H1 (cell line): ENCODE data around the gene ELP1. TPM values are rescaled to one million over a fixed set of nuclear protein-coding genes. Genes with fewer than 3 reads are reported as not detected.
"Not testable (repeated sequence)": the region's sequence is repeated elsewhere in the genome, so short reads cannot be mapped to it uniquely, and the experiment has no call there.

ENCODE experiments used
- CTCF ChIA-PET: fragments of 300-600 bp; sonication (Branson Sonifier 250); formaldehyde crosslinking; loops from one replicate; lab custom pipeline; 2021; ENCODE audit not compliant: partially characterized antibody; lab: Charles Lee
- POLR2A ChIA-PET: fragments of 300-600 bp; sonication (Branson Sonifier 250); formaldehyde crosslinking; loops from one replicate; lab custom pipeline; 2021; ENCODE audit warnings: inconsistent platforms; ENCODE audit not compliant: partially characterized antibody; lab: Charles Lee
- DNase-seq, 2 experiments: peaks; one replicate each; pipeline versions ENCODE4 v3.0.0 to v3.0.0-alpha.2; 2010 to 2022; ENCODE audit warnings: low spot score in 2 of 2, low read depth in 1 of 2, mixed read lengths in 1 of 2
- FAIRE-seq: peaks from 2 replicates; lab custom pipeline; 2011; peaks lifted over from hg19 to GRCh38; lab: Jason Lieb, UNC
- H2AFZ ChIP-seq: 2 replicates; pipeline ENCODE4 v1.8.1; 2012; ENCODE audit warnings: low read length, inconsistent platforms
- H2AK5ac ChIP-seq: 2 replicates; pipeline ENCODE4 v1.6.1; 2013; ENCODE audit warnings: low read depth, low read length
- H2BK120ac ChIP-seq: replicated peaks from 2 replicates; pipeline ENCODE3; 2013; ENCODE audit warnings: low read depth, low read length, inconsistent platforms
- H2BK12ac ChIP-seq: 2 replicates; pipeline ENCODE4 v1.6.1; 2013; ENCODE audit warnings: low read depth, low read length
- H2BK15ac ChIP-seq: 2 replicates; pipeline ENCODE4 v1.6.1; 2013; ENCODE audit warnings: low read length
- H2BK20ac ChIP-seq: 2 replicates; pipeline ENCODE4 v1.6.1; 2013; ENCODE audit warnings: low read length
- H2BK5ac ChIP-seq: 2 replicates; pipeline ENCODE4 v1.6.1; 2013; ENCODE audit warnings: low read depth, low read length
- H3K14ac ChIP-seq: 2 replicates; pipeline ENCODE4 v1.6.1; 2013; ENCODE audit warnings: inconsistent platforms; ENCODE audit not compliant: insufficient read length
- H3K18ac ChIP-seq: 2 replicates; pipeline ENCODE4 v1.6.1; 2013; ENCODE audit warnings: low read length; ENCODE audit errors: extremely low read depth
- H3K23ac ChIP-seq: 2 replicates; pipeline ENCODE4 v1.6.1; 2013; ENCODE audit warnings: inconsistent platforms; ENCODE audit not compliant: insufficient read length
- H3K23me2 ChIP-seq: 2 replicates; pipeline ENCODE4 v1.6.1; 2013; ENCODE audit warnings: low read depth, low read length
- H3K27ac ChIP-seq: 2 replicates; pipeline ENCODE4 v1.6.1; 2011; ENCODE audit warnings: low read depth, low read length, inconsistent platforms
- H3K27me3 ChIP-seq, 4 experiments: replicated peaks in 1 of 4; 1 replicate in 1 of 4; 2 replicates in 3 of 4; pipeline versions ENCODE4 v1.6.1 to v1.8.1; 2011 to 2013; ENCODE audit warnings: low read length in 3 of 4, mild to moderate bottlenecking in 3 of 4, inconsistent platforms in 2 of 4, mixed read lengths in 2 of 4, moderate library complexity in 1 of 4; ENCODE audit not compliant: control insufficient read depth in 3 of 4, insufficient read depth in 3 of 4; ENCODE audit errors: extremely low read depth in 1 of 4
- H3K36me3 ChIP-seq, 4 experiments: 2 replicates each; pipeline versions ENCODE4 v1.6.1 to v1.8.1; 2011 to 2013; ENCODE audit warnings: mild to moderate bottlenecking in 4 of 4, low read length in 3 of 4, moderate library complexity in 2 of 4, control low read depth in 1 of 4, inconsistent platforms in 1 of 4; ENCODE audit not compliant: insufficient read depth in 4 of 4, control insufficient read depth in 2 of 4
- H3K4ac ChIP-seq: replicated peaks from 2 replicates; pipeline ENCODE3; 2013; ENCODE audit warnings: low read length, low read depth, mixed read lengths, inconsistent platforms; ENCODE audit not compliant: insufficient read length
- H3K4me1 ChIP-seq, 4 experiments: replicated peaks in 1 of 4; 1 replicate in 1 of 4; 2 replicates in 3 of 4; pipeline versions ENCODE4 v1.6.1 to v1.8.1; 2011 to 2013; ENCODE audit warnings: low read length in 3 of 4, inconsistent platforms in 2 of 4, mixed read lengths in 1 of 4; ENCODE audit not compliant: insufficient read depth in 4 of 4, control insufficient read depth in 3 of 4
- H3K4me2 ChIP-seq, 2 experiments: 2 replicates each; pipeline versions ENCODE4 v1.6.1 to v1.8.1; 2011 to 2013; ENCODE audit warnings: low read depth in 2 of 2, low read length in 2 of 2, control low read depth in 1 of 2, inconsistent platforms in 1 of 2, mild to moderate bottlenecking in 1 of 2; ENCODE audit not compliant: insufficient read depth in 1 of 2
- H3K4me3 ChIP-seq, 4 experiments: fragments of 200-600, 300-600 bp in 1 of 4; sonication (generic), shearing (Covaris generic), sonication (Bioruptor Twin) in 1 of 4; 2 replicates each; pipeline versions ENCODE4 v1.5.1 to v1.8.1; 2011 to 2016; ENCODE audit warnings: low read length in 4 of 4, low read depth in 3 of 4, control low read depth in 2 of 4, inconsistent platforms in 2 of 4, mild to moderate bottlenecking in 2 of 4, mixed read lengths in 1 of 4, moderate library complexity in 1 of 4; ENCODE audit not compliant: insufficient read depth in 2 of 4; ENCODE audit errors: extremely low read depth in 1 of 4
- H3K56ac ChIP-seq: replicated peaks from 2 replicates; pipeline ENCODE3; 2013; ENCODE audit warnings: low read depth, mild to moderate bottlenecking, mixed read lengths, low read length, inconsistent platforms; ENCODE audit not compliant: insufficient read length
- H3K79me1 ChIP-seq: 2 replicates; pipeline ENCODE4 v1.6.1; 2013; ENCODE audit warnings: low read depth, low read length, control low read depth
- H3K79me2 ChIP-seq, 2 experiments: 2 replicates each; pipeline versions ENCODE4 v1.6.1 to v1.8.1; 2012 to 2013; ENCODE audit warnings: low read length in 2 of 2, mild to moderate bottlenecking in 2 of 2, inconsistent platforms in 1 of 2; ENCODE audit not compliant: insufficient read depth in 2 of 2, control insufficient read depth in 1 of 2
- H3K9ac ChIP-seq, 4 experiments: replicated peaks in 1 of 4; 1 replicate in 1 of 4; 2 replicates in 3 of 4; pipeline versions ENCODE4 v1.6.1 to v1.8.1; 2011 to 2013; ENCODE audit warnings: low read depth in 3 of 4, low read length in 3 of 4, control low read depth in 2 of 4, mild to moderate bottlenecking in 2 of 4, moderate library complexity in 2 of 4, inconsistent platforms in 1 of 4; ENCODE audit errors: extremely low read depth in 1 of 4
- H3K9me3 ChIP-seq, 2 experiments: 2 replicates each; pipeline versions ENCODE4 v1.6.1 to v1.8.1; 2012 to 2013; ENCODE audit warnings: mild to moderate bottlenecking in 2 of 2, moderate library complexity in 2 of 2, control low read depth in 1 of 2, inconsistent platforms in 1 of 2, low read depth in 1 of 2, low read length in 1 of 2, mixed read lengths in 1 of 2; ENCODE audit not compliant: insufficient read depth in 2 of 2
- H4K20me1 ChIP-seq, 2 experiments: replicated peaks in 1 of 2; 2 replicates each; pipeline versions ENCODE3 to v1.8.1; 2011 to 2013; ENCODE audit warnings: inconsistent platforms in 2 of 2, low read length in 2 of 2, mild to moderate bottlenecking in 1 of 2; ENCODE audit not compliant: insufficient read depth in 2 of 2, control insufficient read depth in 1 of 2
- H4K5ac ChIP-seq: 2 replicates; pipeline ENCODE4 v1.6.1; 2013; ENCODE audit warnings: low read length, low read depth, mixed read lengths, inconsistent platforms; ENCODE audit not compliant: insufficient read length
- H4K8ac ChIP-seq: 2 replicates; pipeline ENCODE4 v1.8.0; 2013; ENCODE audit warnings: mild to moderate bottlenecking, moderate library complexity, low read length, inconsistent platforms; ENCODE audit not compliant: insufficient read depth; ENCODE audit errors: extremely low read depth
- H4K91ac ChIP-seq: replicated peaks from 2 replicates; pipeline ENCODE3; 2013; ENCODE audit warnings: low read length, mixed read lengths, inconsistent platforms; ENCODE audit not compliant: insufficient read length
- JUN ChIP-seq: IDR thresholded peaks from 2 replicates; pipeline ENCODE4 v1.6.1; 2011; ENCODE audit warnings: low read depth, mild to moderate bottlenecking, improper control_type of control experiment, low read length
- POU5F1 ChIP-seq: IDR thresholded peaks from 2 replicates; pipeline ENCODE4 v1.6.1; 2011; ENCODE audit warnings: low read depth, mild to moderate bottlenecking, low read length, moderate library complexity
- WGBS, 2 experiments: shearing (Covaris generic) in 1 of 2; methylation state at CpG; one replicate each; pipeline versions ENCODE4 v1.1.6 to v1.1.7; 2013 to 2015; ENCODE audit warnings: low lambda C conversion rate in 2 of 2, mixed read lengths in 2 of 2, inconsistent platforms in 1 of 2, low coverage in 1 of 2, missing lambda C conversion rate in 1 of 2; ENCODE audit not compliant: insufficient replicate concordance in 2 of 2, insufficient coverage in 1 of 2, insufficient read length in 1 of 2; ENCODE audit errors: extremely low coverage in 1 of 2, missing lambda C conversion rate in 1 of 2; 5-methylcytosine and 5-hydroxymethylcytosine counted together
- polyA plus RNA-seq, 7 experiments: library from polyadenylated mRNA; depleted of rRNA in 3 of 7; stranded (reverse) in 5 of 7; unstranded in 2 of 7; fragments of >200 nt in 5 of 7; fragments of 200-250 nt in 2 of 7; gene quantifications; 1 replicate in 5 of 7; 2 replicates in 1 of 7; 4 replicates in 1 of 7; pipeline versions ENCODE4 v1.2.1 to v1.2.3, GENCODE V29; 2011 to 2013; ENCODE audit warnings: missing spikeins in 2 of 7, mixed read lengths in 2 of 7
- total RNA-seq: library from RNA; stranded (reverse); fragmentation: NEBNext Ultra II Directional; extraction: Animal tissue kit (Norgen Biotek cat#: 25700); gene quantifications from 2 replicates; pipeline ENCODE4 v1.2.1, GENCODE V29; 2021

Gene ELP1
- total and polyA plus RNA-seq, 2 of the 8 experiments (the other 6 are each of a cell fraction or from before 2014, with no cell fraction given): 13.9 to 31.3 TPM

GRCh38 chr9:108972186-108972585, 38.3 kb upstream of the ELP1 start (continued):
- TF ChIP-seq POU5F1 (no peak), JUN (no peak)

- H3K79me2 ChIP-seq, H2BK120ac ChIP-seq, H3K4me1 ChIP-seq, H2BK5ac ChIP-seq, H2BK20ac ChIP-seq, H3K14ac ChIP-seq, H2BK15ac ChIP-seq, H4K5ac ChIP-seq, H3K4ac ChIP-seq, H3K9ac ChIP-seq, H4K91ac ChIP-seq, H3K23ac ChIP-seq, H3K27ac ChIP-seq, H2BK12ac ChIP-seq, H3K56ac ChIP-seq, H3K18ac ChIP-seq, H3K4me2 ChIP-seq, H2AK5ac ChIP-seq, DNase-seq, POLR2A ChIA-PET, H3K27me3 ChIP-seq, H4K8ac ChIP-seq, H3K79me1 ChIP-seq, H4K20me1 ChIP-seq, H3K4me3 ChIP-seq, H2AFZ ChIP-seq, CTCF ChIA-PET, H3K23me2 ChIP-seq, H3K9me3 ChIP-seq, FAIRE-seq: not testable (repeated sequence)
- H3K36me3 ChIP-seq: peaks cover 0 to 17% (median 7%) of the 10 kb centered on the region in 4 experiments; a peak in 6 of 8 replicates
- WGBS, 2 experiments: 100% methylated on average over 2 of the region's 2 CpGs; no CpG with 5 or more reads in 1 of the 2 experiments
These were observed 37.5 kb upstream of the ELP1 start for GRCh38 chr9:108971392-108971791.
